DOHH2 (cell line): Measurements from ENCODE around the gene SHC3.

Experiments used
- H3F3A ChIP-seq: fragments of 200-600 bp; sonication (generic), shearing (Covaris generic); 2 replicates; pipeline ENCODE4 v1.6.0; 2016; ENCODE audit warnings: antibody characterized with exemption, mild to moderate bottlenecking; ENCODE audit not compliant: control insufficient read depth, insufficient read depth
- H3K27ac ChIP-seq: fragments of 200-600 bp; sonication (generic); 2 replicates; pipeline ENCODE4 v1.5.1; 2014; ENCODE audit warnings: low read depth, mild to moderate bottlenecking, low read length, moderate library complexity
- H3K27me3 ChIP-seq: fragments of 200-600 bp; sonication (generic); 2 replicates; pipeline ENCODE4 v1.6.1; 2014; ENCODE audit warnings: mild to moderate bottlenecking, low read length, mixed read lengths; ENCODE audit not compliant: control insufficient read depth
- H3K36me3 ChIP-seq: fragments of 200-600 bp; sonication (generic); 2 replicates; pipeline ENCODE4 v1.6.1; 2014; ENCODE audit warnings: mild to moderate bottlenecking, low read length, moderate library complexity, mixed read lengths; ENCODE audit not compliant: control insufficient read depth
- H3K4me1 ChIP-seq: fragments of 200-600 bp; sonication (generic); 2 replicates; pipeline ENCODE4 v1.6.1; 2014; ENCODE audit warnings: mild to moderate bottlenecking, low read length, mixed read lengths; ENCODE audit not compliant: control insufficient read depth
- H3K4me2 ChIP-seq: fragments of 200-600 bp; sonication (generic); 2 replicates; pipeline ENCODE4 v1.6.0; 2014; ENCODE audit warnings: mild to moderate bottlenecking, low read length, moderate library complexity
- H3K4me3 ChIP-seq: fragments of 200-600 bp; sonication (generic); 2 replicates; pipeline ENCODE4 v1.5.1; 2014; ENCODE audit warnings: mild to moderate bottlenecking, low read length, mixed read lengths
- H3K79me2 ChIP-seq: fragments of 200-600 bp; sonication (generic); 2 replicates; pipeline ENCODE4 v1.6.1; 2014; ENCODE audit warnings: mild to moderate bottlenecking, low read length, mixed read lengths; ENCODE audit not compliant: control insufficient read depth
- H3K9me2 ChIP-seq: fragments of 200-600 bp; sonication (generic); replicated peaks from 2 replicates; pipeline ENCODE4 v1.6.1; 2014; ENCODE audit warnings: mild to moderate bottlenecking, low read length, mixed read lengths; ENCODE audit not compliant: control insufficient read depth
- H3K9me3 ChIP-seq: fragments of 200-600 bp; sonication (generic); 2 replicates; pipeline ENCODE4 v1.6.1; 2014; ENCODE audit warnings: antibody characterized with exemption, low read length, mixed read lengths; ENCODE audit not compliant: control insufficient read depth, insufficient read depth
- H4K20me1 ChIP-seq: fragments of 200-600 bp; sonication (generic); 2 replicates; pipeline ENCODE4 v1.6.0; 2014; ENCODE audit warnings: low read depth, mild to moderate bottlenecking, antibody characterized with exemption, low read length, moderate library complexity; ENCODE audit not compliant: control insufficient read depth, insufficient read depth
- CTCF ChIP-seq: fragments of 200-600 bp; sonication (generic); IDR thresholded peaks from one replicate; pipeline ENCODE4 v1.5.1; 2014; ENCODE audit warnings: antibody characterized with exemption, mild to moderate bottlenecking, low read depth, low read length; ENCODE audit not compliant: poor library complexity, severe bottlenecking
- EZH2phosphoT487 ChIP-seq: fragments of 200-600 bp; sonication (generic); IDR thresholded peaks from 2 replicates; pipeline ENCODE4 v1.6.1; 2017; ENCODE audit warnings: borderline replicate concordance, mild to moderate bottlenecking, antibody characterized with exemption, low read length, moderate library complexity, mixed read lengths

SHC3 gene

GRCh38 chr9:89116805-89117192 lies 61.8 kb downstream of the SHC3 start:
- Histone ChIP-seq H3F3A (no peaks in the 10 kb centered on the region), H3K9me2 (no peaks in the 10 kb centered on the region), H3K79me2 (no peaks in the 10 kb centered on the region), H3K4me3 (no peak overlapping the region), H3K9me3 (no peaks in the 10 kb centered on the region), H4K20me1 (no peaks in the 10 kb centered on the region), H3K27ac (no peak overlapping the region), H3K4me2 (no peak overlapping the region), H3K36me3 (no peaks in the 10 kb centered on the region), H3K27me3 (0 out of 2 replicates have a peak, but pooled peaks cover 3% of the 10 kb centered on the region), H3K4me1 (no peaks in the 10 kb centered on the region)
- TF ChIP-seq CTCF (no peak), EZH2phosphoT487 (no peak)

GRCh38 chr9:89116064-89116804 lies 62.4 kb downstream of the SHC3 start:
- Histone ChIP-seq H3K27ac (no peak overlapping the region), H3K79me2 (no peaks in the 10 kb centered on the region), H3K9me2 (no peaks in the 10 kb centered on the region), H3K4me2 (no peak overlapping the region), H3K9me3 (no peaks in the 10 kb centered on the region), H4K20me1 (no peaks in the 10 kb centered on the region), H3K4me1 (no peaks in the 10 kb centered on the region), H3K4me3 (no peak overlapping the region), H3K36me3 (no peaks in the 10 kb centered on the region), H3K27me3 (peaks cover 6% of the 10 kb centered on the region), H3F3A (no peaks in the 10 kb centered on the region)
- TF ChIP-seq CTCF, result no peak
- no peak for TF ChIP-seq EZH2phosphoT487

GRCh38 chr9:89115426-89115825 lies 63.2 kb downstream of the SHC3 start:
- Histone ChIP-seq H3K79me2 (no peaks in the 10 kb centered on the region), H3K36me3 (no peaks in the 10 kb centered on the region)
- no peak for TF ChIP-seq CTCF

More at GRCh38 chr9:89115426-89115825, 63.2 kb downstream of the SHC3 start:
- no peak overlapping the region for H3K27ac ChIP-seq
- peaks cover 9% of the 10 kb centered on the region for H3K27me3 ChIP-seq
- no peaks in the 10 kb centered on the region for H3K9me3 ChIP-seq
- no peaks in the 10 kb centered on the region for H3F3A ChIP-seq
- H3K4me2 ChIP-seq, result no peak overlapping the region
- no peaks in the 10 kb centered on the region for H3K4me1 ChIP-seq
- no peaks in the 10 kb centered on the region for H3K9me2 ChIP-seq
- H3K4me3 ChIP-seq, result no peak overlapping the region
- H4K20me1 ChIP-seq, result no peaks in the 10 kb centered on the region
